AG04450 (cell line): ENCODE measurements around the gene CMSS1. TPM values are rescaled to one million over a fixed set of nuclear protein-coding genes. Genes with fewer than 3 reads are reported as not detected.

ENCODE experiments used
- CTCF ChIA-PET: fragments of 300-600, 350-600 bp; formaldehyde crosslinking; extraction: SDS; loops from one replicate; lab custom pipeline; 2022; ENCODE audit warnings: antibody characterized with exemption, inconsistent platforms; lab: Charles Lee
- POLR2A ChIA-PET: fragments of 350-600 bp; formaldehyde crosslinking; extraction: SDS; loops from one replicate; lab custom pipeline; 2021; ENCODE audit warnings: antibody characterized with exemption, inconsistent platforms; lab: Yijun Ruan, JAX
- DNase-seq: peaks from one replicate; pipeline ENCODE4 v3.0.0-alpha.2; 2011; ENCODE audit warnings: low read depth, low spot score
- H3K27ac ChIP-seq: one replicate; pipeline ENCODE4 v1.5.1; 2012; ENCODE audit warnings: low read depth, low read length, control low read depth
- H3K27me3 ChIP-seq: one replicate; pipeline ENCODE4 v1.6.0; 2012; ENCODE audit warnings: low read length; ENCODE audit not compliant: control insufficient read depth, insufficient read depth
- H3K4me3 ChIP-seq: 2 replicates; pipeline ENCODE4 v1.5.1; 2011; ENCODE audit warnings: mild to moderate bottlenecking, low read depth, low read length, control low read depth
- H3K9me3 ChIP-seq: 2 replicates; pipeline ENCODE4 v1.5.1; 2012; ENCODE audit warnings: low read length; ENCODE audit not compliant: control insufficient read depth, insufficient read depth
- polyA plus RNA-seq: library from polyadenylated mRNA; depleted of rRNA; stranded (reverse); fragments of >200 nt; gene quantifications from 2 replicates; pipeline ENCODE4 v1.2.3, GENCODE V29; 2011
- TF ChIP-seq, protein P1 (sequence below): IDR thresholded peaks from 2 replicates; pipeline ENCODE4 v1.5.1; 2011; ENCODE audit warnings: low read depth, low read length, control low read depth, inconsistent platforms

The CMSS1 gene
- polyA plus RNA-seq, 1 experiment = 15.7 TPM

- no peaks in the 10 kb centered on the region for H3K9me3 ChIP-seq
- ChIA-PET CTCF (no interaction called here), POLR2A (no interaction called here)
- TF ChIP-seq, protein P1, sequence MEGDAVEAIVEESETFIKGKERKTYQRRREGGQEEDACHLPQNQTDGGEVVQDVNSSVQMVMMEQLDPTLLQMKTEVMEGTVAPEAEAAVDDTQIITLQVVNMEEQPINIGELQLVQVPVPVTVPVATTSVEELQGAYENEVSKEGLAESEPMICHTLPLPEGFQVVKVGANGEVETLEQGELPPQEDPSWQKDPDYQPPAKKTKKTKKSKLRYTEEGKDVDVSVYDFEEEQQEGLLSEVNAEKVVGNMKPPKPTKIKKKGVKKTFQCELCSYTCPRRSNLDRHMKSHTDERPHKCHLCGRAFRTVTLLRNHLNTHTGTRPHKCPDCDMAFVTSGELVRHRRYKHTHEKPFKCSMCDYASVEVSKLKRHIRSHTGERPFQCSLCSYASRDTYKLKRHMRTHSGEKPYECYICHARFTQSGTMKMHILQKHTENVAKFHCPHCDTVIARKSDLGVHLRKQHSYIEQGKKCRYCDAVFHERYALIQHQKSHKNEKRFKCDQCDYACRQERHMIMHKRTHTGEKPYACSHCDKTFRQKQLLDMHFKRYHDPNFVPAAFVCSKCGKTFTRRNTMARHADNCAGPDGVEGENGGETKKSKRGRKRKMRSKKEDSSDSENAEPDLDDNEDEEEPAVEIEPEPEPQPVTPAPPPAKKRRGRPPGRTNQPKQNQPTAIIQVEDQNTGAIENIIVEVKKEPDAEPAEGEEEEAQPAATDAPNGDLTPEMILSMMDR = no peak
- H3K4me3 ChIP-seq = no peak overlapping the region
- no peaks in the 10 kb centered on the region for H3K27me3 ChIP-seq
- DNase-seq = no peak
- no peak overlapping the region for H3K27ac ChIP-seq
These were observed 65.4 kb downstream of the CMSS1 start for GRCh38 chr3:99883138-99883461.

DNA sequence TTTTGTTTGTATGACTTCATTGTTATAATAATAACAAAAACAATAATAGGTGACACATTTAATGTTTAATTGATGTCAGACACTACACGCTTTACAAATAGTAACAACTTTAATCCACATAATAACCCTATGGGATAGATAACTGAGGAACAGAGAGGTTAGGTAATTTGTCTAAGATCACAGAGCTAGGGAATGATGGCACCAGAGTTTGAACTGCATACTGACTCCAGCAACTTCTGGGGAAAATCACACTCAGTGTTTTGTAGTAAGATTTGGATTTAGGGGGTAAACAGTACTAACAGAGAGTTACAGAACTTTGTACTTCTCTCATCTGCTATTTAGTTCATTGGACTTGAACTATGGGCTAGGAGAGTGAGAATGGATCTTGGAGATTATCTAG is 66.0 kb downstream of the CMSS1 start:
- H3K27ac ChIP-seq = no peak overlapping the region
- no peak for DNase-seq
- POLR2A ChIA-PET = no interaction called here
- CTCF ChIA-PET = no interaction called here
- no peak overlapping the region for H3K4me3 ChIP-seq
- H3K9me3 ChIP-seq = no peaks in the 10 kb centered on the region
- no peaks in the 10 kb centered on the region for H3K27me3 ChIP-seq
- TF ChIP-seq, protein P1 = no peak

- DNase-seq = no peak
- Histone ChIP-seq H3K9me3 (no peaks in the 10 kb centered on the region), H3K27me3 (no peaks in the 10 kb centered on the region), H3K27ac (no peak overlapping the region), H3K4me3 (no peak overlapping the region)
- POLR2A ChIA-PET = no interaction called here
- CTCF ChIA-PET = no interaction called here
- TF ChIP-seq, protein P1 = no peak
These were observed 66.8 kb downstream of the CMSS1 start for GRCh38 chr3:99884484-99884883.

- ChIA-PET POLR2A (no interaction called here), CTCF (no interaction called here)
- no peaks in the 10 kb centered on the region for H3K27me3 ChIP-seq
- DNase-seq = no peak
- H3K9me3 ChIP-seq = no peaks in the 10 kb centered on the region
- no peak overlapping the region for H3K27ac ChIP-seq
- TF ChIP-seq, protein P1 = no peak
- no peak overlapping the region for H3K4me3 ChIP-seq
These were observed 67.4 kb downstream of the CMSS1 start for GRCh38 chr3:99885085-99885484.

GRCh38 chr3:99885851-99886250 is 68.2 kb downstream of the CMSS1 start:
- H3K9me3 ChIP-seq = no peaks in the 10 kb centered on the region
- no peak overlapping the region for H3K27ac ChIP-seq
- CTCF ChIA-PET = no interaction called here
- DNase-seq = no peak
- POLR2A ChIA-PET = no interaction called here
- TF ChIP-seq, protein P1 = no peak
- no peak overlapping the region for H3K4me3 ChIP-seq
- no peaks in the 10 kb centered on the region for H3K27me3 ChIP-seq
